SW480 (cell line): ENCODE results near the gene ETV7.
"Not testable (repeated sequence)": the region's sequence is repeated elsewhere in the genome, so short reads cannot be mapped to it uniquely, and the experiment has no call there.

Experiments used
- DNase-seq: peaks from one replicate; pipeline ENCODE4 v3.0.0-alpha.2; 2016; ENCODE audit warnings: low spot score

ETV7 gene

GRCh38 chr6:36364061-36364635 lies 23.3 kb downstream of the ETV7 start:
- not testable (repeated sequence) for DNase-seq

GRCh38 chr6:36363371-36363752 lies 24.1 kb downstream of the ETV7 start:
- DNase-seq, result not testable (repeated sequence)

- DNase-seq, result no peak
These were observed 24.7 kb downstream of the ETV7 start for GRCh38 chr6:36362551-36363370.

GRCh38 chr6:36361071-36361470 lies 26.4 kb downstream of the ETV7 start:
- no peak for DNase-seq

GRCh38 chr6:36360241-36361054 lies 27.0 kb downstream of the ETV7 start:
- DNase-seq, result peak; percentile 65

GRCh38 chr6:36358226-36358915 lies 29.1 kb downstream of the ETV7 start:
- DNase-seq, result peak; percentile 57

- DNase-seq, result no peak
These were observed 29.6 kb downstream of the ETV7 start for GRCh38 chr6:36357872-36358225.

- no peak for DNase-seq
These were observed 31.6 kb downstream of the ETV7 start for GRCh38 chr6:36355819-36356218.

- DNase-seq, result no peak
These were observed 34.0 kb downstream of the ETV7 start for GRCh38 chr6:36353411-36353915.

GRCh38 chr6:36352477-36353157 lies 34.9 kb downstream of the ETV7 start:
- DNase-seq, result no peak

- peak; percentile 19 for DNase-seq
These were observed 36.5 kb downstream of the ETV7 start for GRCh38 chr6:36350681-36351571.

- DNase-seq, result no peak
These were observed 37.4 kb downstream of the ETV7 start for GRCh38 chr6:36350082-36350481.

- no peak for DNase-seq
These were observed 38.2 kb downstream of the ETV7 start for GRCh38 chr6:36349240-36349639.

- DNase-seq, result no peak
These were observed 39.8 kb downstream of the ETV7 start for GRCh38 chr6:36347621-36348020.

- DNase-seq, result no peak
These were observed 40.8 kb downstream of the ETV7 start for GRCh38 chr6:36346486-36347273.

- no peak for DNase-seq
These were observed 41.6 kb downstream of the ETV7 start for GRCh38 chr6:36345681-36346466.

- DNase-seq, result no peak
These were observed 44.3 kb downstream of the ETV7 start for GRCh38 chr6:36343109-36343680.

- peak; percentile 73 for DNase-seq
These were observed 46.6 kb downstream of the ETV7 start for GRCh38 chr6:36340618-36341454.
